ENCODE results near the gene TLDC2.

TLDC2 gene

DNA sequence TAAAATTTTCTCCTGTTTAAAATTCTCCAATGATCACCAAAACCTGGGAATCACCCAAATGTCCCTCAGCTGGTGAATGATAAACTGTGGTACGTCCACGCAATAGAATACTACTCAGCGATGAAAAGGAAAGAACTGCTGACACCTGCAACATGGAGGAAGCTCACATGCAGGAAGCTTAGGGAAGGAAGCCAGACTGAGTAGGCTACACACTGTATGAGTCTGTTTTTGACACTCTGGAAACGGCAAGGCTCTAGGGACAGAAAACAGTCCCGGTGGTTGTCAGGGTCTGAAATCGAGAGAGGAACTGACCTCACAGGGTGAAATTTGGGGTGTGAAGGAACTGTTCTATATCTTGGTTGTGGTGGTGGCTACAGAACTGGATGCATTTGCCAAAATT lies 25.2 kb upstream of the TLDC2 start:
- DNase-seq, result no peak

DNA sequence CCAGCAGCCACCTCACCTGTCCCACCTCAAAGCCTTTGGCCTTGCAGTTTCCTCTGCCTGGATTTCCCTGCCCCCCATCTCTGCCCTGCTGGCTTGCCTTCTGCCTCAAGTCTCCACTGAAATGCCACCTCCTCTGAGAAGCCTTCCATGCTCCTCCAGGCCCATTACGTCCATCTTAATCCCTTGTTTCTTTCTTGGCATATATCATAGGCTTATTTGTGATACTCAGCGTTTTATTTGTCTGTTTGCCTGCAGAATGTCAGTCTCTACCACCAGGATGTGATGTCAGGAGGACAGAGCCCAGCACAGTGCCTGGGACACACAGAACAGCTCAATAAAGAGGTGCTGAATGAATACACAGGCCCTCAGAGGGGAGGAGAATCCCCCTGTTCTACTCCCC lies 24.4 kb upstream of the TLDC2 start:
- no peak for DNase-seq

DNA sequence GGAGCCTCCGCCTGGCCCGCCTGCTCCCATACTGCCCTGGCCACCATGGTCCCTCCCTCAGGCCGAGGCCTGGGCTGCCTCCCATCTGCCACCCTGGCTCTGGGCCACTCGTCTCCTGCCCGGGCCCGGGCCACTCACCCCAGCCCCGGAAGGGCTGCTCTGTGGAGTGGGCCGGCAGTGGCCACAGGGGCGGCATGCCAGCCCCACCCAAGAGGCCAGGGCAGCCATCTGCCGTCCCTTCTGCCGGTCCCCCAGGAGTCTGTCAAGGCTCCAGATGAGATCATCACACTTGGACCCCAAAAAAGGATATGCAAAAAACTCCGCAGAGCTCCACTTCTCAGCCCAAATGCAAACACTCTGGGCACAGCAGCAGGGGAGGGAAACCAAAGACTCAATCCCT lies 23.8 kb upstream of the TLDC2 start:
- no peak for DNase-seq

DNA sequence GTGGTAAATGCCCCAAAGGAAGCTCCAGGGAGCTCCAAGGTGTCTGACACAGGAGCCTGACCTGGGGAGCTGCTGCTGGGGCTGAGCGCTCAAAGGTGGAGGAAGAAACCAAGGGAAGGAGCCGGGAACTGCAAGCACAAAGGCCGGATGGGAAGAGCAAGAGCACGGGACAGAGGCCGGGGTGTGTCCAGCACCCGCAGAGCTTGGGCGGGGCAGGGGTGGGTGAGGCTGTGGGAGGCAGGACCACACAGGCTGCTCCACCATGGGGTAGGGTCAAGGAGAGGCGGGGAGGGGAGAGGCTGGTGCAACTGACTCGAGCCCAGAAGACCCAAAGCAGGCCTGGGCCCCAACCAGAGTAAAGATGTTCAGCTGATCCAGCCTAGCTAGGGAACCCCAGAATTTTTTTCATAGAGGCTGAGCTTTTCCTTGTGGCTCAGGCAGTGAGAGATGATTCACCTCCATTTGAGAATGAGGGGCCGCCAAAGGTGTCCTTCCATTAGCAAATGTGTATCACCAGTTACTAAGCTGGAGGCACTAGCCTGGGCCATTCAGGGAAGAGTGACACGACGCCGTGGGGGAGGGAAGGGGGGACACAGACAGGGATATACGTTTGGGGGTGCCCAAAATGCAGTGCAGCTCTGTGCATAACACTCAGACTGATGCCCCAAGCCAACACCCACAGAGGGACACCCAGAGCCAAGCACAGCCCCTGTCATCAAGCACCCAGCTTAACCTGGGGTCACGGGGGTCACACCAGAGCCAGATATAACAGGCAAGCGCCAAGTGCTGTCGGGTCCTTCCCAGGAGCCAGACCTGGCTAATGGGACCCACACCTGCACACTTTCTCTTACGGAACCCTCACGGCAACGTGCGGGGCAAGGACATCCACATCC lies 21.3 kb upstream of the TLDC2 start:
- no peak for DNase-seq

DNA sequence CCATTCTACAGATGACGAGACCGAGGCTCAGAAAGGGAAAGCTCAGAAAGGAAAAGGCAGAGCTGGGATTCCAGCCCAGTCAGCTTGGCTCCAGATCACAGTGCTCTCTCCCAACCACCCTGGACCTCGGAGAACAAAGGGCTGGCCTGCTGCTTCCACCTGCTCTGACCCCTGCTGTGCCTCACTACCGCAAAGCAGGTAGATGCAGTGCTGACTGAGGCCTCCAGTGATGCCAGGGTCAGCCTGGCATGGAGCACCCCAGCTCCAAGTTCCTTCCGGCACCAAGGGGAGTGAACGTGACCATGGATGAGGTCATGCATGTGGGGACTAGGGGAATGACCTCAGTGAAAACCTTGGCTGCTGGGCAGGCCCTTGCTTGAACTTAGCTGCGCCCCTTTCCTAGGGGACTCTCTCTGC lies 20.7 kb upstream of the TLDC2 start:
- no peak for DNase-seq

DNA sequence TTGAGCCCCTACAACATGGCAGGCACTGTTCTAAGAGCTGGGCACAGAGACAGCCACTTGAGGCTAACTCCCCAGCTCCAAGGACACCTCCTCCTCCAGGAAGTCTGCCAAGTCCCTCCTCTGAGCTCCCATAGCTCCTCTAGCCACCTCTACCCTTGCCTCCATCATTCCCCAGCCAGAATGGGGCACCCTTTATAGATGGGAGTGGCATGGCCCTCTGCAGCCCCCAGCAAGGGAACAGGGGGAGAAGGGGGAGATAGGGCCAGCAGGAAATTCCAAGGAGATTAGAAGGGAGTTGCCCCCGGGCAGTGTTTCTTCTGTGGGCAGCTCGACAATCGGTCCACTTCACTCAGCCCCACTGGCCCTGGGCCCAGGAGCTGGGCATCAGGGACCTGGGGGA lies 19.7 kb upstream of the TLDC2 start:
- peak; percentile 34 for DNase-seq

DNA sequence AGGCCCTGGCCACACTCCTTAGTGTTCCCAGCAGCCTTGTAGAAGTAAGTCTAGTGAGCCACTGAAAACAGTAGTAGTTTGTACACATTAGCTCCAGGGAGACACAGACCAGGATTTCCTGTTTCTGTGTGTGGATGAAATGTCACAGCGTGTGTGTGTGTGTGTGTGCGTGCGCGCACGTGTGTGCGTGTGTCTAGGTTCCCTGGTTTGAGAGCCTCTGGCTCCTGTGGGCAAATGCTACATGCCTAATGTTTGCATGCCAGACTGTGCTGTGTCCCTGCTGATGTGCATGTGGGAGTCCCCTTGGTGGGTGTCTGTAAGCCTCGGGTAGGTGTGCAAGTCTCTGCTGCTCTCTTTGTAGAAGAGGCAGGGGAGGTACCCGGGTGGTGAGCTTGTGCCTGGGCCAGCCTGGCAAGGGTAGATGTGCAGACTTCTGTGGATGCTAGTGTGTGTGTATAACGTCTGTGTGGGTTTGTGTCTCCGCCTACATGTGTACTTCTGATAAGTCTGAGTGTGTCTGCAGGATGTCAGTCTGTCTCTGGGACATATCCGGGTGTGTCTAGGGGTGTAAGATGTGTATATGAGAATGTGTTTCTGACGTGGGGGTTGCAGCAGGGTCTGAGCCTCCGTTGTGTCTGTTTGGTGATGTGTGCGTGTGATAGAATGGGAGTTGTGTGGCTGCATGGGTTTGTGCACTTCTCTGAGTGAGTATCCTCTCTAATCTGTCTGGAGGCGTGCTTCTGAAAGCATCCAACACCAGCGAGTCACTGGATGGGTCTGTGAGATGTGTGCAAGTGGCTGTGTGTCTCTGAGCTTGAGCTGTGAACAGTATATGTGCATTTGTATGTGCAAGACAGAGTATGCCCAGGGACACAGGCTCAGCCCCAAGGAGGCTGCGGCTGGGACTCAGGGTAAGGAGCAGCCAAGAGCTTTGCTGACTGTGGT lies 19.0 kb upstream of the TLDC2 start:
- DNase-seq, result no peak

DNA sequence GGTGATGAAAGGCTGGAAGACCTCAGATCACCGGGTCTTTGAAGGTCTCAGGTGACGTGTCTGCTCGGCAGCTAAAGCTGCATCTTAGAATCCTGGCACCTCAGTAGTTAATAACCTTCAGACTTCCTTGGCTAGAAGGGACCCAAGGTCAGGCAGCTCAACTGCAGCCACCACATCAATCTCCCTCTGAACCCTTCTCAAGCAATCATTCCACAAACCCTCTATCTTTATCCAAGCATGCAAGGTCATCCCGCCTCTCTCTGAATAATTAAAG lies 16.7 kb upstream of the TLDC2 start:
- no peak for DNase-seq

DNA sequence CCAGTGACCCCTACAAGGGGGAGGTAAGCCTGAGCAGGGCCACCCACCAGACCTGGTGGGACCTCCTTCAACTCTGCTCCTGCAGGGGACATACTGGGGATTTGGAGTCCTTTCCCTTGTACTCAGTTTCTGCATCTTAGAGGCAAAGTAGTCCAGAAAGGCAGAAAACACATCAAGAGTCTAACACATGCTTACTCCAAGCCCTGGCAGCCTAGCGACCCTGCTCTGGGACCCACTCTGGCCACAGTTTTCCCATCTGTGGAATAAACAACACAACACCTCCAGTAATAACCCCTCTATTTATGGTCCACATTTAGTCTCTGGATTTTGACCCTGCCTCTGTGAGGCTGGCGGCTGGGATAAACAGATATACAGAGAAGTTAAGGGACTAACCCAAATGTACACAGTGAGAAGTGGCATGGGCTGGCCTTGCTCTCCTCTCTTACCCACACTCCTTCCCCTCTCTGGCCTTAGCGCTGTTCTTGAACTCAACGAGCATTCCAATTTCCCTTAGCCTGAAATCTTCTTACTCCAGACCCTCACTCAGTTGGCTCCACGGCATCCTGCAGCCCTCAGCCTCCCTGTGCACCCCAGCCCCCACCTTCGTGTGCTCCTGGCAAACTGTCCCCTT lies 16.1 kb upstream of the TLDC2 start:
- no peak for DNase-seq

DNA sequence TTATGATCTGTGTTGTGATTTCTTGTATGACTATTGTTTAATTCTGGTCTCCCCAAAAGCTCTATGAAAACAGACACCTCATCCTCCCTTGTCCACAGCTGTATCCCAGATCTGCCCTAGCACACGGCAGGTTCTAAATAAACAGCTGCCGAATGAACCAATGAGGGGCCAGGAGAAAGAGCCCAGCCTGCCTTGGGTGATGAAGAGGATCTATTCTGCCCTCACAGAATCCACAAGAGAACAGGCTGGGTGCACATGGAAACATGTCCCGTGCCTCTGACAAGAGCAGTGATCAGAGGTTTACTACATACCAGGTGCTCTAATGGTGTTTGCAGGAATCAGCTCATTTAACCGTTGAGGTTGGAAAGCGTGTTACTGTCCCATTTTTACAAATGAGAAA lies 15.6 kb upstream of the TLDC2 start:
- DNase-seq, result no peak

DNA sequence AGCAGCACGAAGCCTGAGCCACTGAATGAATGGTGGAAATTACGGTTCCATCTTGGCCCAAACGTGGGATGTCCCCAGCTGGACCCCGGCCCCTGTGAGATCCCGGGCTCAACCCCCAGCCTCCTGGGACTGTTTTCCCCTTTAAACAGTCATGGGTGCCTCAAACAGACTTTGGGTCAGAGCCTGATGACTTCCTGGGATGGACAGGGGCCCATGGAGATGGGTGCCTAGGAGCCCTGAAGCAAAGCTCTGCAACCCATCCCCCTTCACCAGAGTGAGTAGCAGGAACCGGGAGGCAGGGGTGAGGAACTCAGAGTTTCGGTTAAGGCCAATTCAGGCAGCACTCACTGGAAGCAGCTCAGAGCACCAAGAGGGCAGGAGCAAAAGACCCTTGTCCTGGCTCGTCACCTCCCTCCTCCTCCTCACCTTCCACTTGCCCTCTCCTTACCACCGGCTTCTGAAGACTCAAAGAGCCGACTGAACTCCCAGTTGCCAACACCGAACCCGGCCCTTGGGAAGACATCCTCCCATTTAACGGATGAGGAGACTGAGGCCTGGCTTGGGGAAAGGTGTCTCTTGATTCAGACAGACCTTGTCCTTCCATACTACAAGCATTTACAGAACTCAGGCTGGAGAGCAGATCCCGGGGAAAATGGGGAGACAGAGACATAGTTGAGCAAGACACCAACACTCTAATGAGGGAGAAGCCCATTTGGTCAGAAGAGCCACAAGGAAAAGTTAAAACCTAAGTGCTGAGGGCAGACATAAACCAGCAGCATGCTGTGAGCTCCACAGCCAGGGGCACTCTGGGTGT lies 14.9 kb upstream of the TLDC2 start:
- DNase-seq, result no peak

DNA sequence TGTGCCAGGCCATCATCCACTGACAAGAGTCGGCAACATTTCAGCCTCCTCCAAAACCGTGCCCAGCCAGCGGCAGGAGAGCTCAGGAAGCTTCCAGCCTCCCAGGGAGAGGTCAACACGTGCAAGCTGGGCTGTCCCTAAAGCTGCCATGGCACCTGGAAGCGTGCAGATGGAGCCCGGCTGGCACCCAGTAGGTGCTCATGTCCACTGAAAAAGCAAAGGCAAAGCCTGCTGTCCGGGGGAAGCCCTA lies 14.4 kb upstream of the TLDC2 start:
- DNase-seq, result no peak

DNA sequence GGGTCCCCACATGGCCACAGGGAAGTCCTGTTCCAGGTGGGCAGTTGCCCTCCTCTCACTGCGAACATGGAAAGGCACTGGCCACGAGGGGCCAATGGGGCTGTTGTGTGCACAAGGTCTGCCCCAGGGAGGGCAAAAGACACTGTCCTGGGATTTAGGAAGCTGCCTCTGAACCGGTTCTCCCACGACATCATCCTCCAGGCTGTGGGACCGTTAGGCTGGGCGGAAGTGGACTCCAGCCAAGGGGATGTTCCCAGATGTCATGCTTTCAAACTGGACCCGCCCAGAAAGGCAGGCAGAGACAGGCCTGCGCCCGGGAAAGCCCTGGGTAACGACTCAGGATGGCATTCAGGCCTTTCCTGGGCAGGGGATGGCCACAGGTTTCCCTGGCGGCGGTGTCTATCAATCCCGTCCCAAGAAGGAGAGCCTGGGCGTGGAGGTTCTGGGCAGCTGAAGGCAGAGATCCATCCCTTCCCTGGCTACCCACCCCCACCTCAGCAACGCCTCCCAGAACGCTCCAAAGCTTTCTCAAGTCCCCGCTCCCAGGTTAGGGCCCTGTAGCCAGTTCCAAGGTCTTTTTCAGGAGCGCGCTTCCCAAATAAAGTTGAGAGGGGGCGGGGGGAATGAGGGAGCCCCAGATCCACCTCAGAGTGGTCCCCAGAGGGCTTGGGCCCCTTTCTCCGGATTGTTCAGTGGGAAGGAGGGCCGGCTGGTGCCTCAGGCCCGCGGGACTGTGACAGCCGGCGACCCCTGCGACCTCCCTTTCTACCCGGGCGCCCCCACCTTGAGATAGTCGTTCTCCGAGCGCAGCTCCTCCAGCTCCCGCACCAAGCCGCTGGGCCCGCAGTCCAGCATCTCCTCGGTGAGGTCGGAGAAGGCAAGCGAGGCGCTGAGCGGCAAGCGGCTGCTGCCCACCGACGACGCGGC lies 13.8 kb upstream of the TLDC2 start:
- DNase-seq, result peak; percentile 80

DNA sequence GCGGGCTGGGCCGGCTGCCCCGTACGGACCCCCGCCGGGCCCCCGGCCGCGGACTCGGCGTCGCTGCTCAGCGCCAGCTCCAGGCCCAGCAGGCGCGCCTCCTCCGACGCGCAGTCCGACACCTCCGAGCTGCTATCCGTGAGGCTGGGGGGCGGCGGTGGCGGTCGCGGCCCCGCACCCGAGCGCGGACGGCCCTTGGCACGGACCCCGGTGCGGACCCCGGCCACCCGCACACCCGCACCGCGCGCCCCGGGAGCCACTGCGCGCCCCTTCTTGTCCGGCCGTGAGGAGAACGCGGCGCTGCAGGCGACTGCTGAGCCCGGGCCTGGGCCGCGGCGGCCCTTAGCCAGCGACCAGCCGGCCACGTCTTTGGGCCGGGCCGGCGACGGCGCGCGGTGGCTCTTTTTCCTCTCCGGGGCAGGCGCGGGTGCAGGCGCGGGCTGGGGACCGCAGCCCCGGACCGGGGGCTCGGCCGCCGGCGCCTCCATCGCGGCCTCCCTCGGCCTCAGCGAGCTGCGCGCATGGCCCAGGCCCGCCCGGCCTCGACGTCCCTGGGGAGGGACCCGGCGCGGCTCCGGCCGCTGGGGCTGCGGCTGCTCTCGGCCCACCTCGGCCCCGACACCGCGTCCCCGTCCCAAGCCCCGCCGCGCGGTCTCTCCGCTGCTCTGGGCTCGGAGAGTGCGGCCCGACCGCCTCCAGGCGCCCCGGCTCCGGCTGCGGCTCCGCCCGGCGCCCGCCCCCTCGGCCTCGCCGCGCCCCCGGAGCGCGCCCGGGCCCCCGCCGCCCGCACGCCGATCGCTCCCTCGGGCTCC lies 12.9 kb upstream of the TLDC2 start:
- DNase-seq, result no peak

DNA sequence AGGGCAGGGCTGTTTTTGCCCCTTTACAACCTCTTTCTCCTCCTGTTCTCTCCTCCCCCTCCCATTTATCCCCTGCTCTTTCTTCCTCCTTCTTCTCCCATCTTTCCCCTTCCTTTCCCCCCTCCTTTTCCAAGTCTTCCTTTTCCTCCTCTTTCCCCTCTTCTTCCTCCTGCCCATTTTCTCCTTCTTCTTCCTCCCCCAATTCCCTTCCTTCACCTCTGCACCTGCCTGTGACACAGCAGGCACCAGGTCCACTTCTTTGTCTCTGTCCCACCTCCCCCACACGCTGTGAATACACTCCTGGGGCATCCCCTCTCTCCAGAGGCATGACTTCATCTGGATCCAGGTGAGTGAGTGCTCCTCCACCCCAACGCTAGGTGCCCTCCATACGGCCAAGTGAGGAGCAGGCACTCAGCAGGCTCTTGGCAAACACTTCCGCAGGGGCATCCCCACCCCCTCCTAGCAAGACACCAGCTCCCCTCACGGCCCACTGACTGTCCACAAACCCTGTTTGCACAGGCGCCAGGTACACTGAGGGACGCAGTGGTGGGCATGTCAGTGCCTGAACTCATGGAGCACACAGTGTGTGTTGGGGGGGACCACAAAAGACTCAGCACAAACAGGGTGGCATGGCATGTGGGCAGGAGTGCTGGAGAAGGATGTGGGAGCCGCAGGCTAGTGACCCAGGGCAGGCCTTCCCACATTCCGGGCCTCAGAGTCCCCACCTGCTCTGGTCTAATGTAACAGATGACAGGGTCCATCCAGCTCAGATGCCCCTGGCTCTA lies 10.7 kb upstream of the TLDC2 start:
- DNase-seq, result no peak

DNA sequence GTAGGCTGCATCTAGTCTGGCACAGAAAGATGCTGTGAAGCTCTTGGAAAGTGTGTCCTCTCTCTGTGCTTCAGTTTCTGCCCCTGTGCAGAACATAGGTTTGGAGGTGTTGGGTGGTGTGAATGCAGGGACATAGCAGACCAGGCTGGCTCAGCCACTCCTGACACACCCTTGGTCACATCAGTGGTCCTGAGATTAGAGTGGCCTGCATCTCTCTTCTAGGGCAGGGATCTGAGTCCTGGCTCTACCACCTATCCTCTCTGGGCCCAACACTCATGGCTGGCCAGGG lies 10.1 kb upstream of the TLDC2 start:
- no peak for DNase-seq

DNA sequence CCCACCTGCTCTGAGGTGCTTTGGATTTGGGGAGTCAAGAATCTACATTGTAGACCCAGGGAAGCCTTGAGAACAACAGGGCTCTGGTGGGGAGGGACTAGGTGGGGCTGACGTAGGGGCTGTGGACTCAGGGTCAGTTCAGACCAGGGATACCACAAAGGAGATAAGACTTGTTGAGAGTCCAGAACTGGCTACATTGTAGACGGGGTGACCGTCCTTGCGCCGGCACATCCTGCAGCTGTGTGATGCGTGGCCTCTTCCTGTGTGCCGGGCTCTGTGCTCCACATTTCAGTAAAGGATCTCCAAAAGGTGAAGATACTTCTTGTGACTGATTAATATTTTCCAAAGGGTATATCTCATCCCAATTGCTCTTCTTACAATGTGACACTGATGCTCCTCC lies 9.8 kb upstream of the TLDC2 start:
- DNase-seq, result no peak

DNA sequence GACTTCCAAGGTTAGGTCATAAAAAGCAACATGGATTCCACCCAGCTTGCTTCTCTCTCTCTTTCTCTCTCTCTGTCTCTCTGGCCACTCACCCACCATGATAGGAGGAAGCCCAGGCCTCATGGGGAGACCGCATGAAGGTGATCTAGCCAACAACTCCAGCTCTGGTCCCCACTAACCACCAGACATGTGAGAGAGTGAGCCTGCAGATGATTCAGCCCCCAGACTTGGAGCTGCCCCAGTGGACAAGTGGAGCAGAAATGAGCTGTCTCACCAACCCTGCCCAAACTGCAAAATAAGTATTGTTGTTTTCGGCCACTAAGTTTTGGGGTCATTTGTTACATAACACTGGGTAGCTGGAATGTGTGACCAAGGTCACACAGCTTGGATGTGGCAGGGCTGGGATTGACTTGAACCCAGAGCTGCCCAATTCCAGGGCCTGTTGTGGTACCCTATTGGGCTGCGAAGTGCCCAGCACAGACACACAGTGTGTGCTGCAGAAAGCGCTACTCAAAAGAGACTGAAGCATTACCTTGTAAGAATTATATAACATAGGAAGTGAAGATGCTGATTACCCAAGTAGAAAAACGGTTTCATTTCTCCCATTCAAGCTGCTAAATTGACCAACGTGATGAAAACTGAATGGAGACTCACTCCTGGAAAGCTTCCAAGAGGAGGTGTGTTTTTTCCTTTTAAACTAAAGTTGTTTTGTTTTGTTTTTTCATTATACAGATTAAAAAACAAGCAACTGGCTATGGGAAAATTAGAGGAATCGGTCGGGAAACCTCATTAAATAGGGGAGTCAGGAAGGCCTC lies 9.1 kb upstream of the TLDC2 start:
- DNase-seq, result no peak
